NB4 (cell line): ENCODE results near the gene VWA1.

Experiments
- DNase-seq: peaks from one replicate; pipeline ENCODE4 v3.0.0; 2010; ENCODE audit warnings: low read depth
- H3K4me3 ChIP-seq: one replicate; pipeline ENCODE4 v1.5.1; 2011; ENCODE audit warnings: mild to moderate bottlenecking, low read depth, low read length, moderate library complexity
- CTCF ChIP-seq: IDR thresholded peaks from one replicate; pipeline ENCODE4 v1.5.1; 2012; ENCODE audit warnings: low read depth, low read length
- MAX ChIP-seq: IDR thresholded peaks from 2 replicates; pipeline ENCODE4 v1.6.1; 2011; ENCODE audit warnings: low read depth, low read length
- MYC ChIP-seq: IDR thresholded peaks from 2 replicates; pipeline ENCODE4 v1.6.1; 2011; ENCODE audit warnings: low read depth, low read length
- POLR2A ChIP-seq: IDR thresholded peaks from 2 replicates; pipeline ENCODE4 v1.6.1; 2011; ENCODE audit warnings: mild to moderate bottlenecking; ENCODE audit not compliant: insufficient read length; ENCODE audit errors: extremely low read depth

The VWA1 gene, protein sequence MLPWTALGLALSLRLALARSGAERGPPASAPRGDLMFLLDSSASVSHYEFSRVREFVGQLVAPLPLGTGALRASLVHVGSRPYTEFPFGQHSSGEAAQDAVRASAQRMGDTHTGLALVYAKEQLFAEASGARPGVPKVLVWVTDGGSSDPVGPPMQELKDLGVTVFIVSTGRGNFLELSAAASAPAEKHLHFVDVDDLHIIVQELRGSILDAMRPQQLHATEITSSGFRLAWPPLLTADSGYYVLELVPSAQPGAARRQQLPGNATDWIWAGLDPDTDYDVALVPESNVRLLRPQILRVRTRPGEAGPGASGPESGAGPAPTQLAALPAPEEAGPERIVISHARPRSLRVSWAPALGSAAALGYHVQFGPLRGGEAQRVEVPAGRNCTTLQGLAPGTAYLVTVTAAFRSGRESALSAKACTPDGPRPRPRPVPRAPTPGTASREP

DNA sequence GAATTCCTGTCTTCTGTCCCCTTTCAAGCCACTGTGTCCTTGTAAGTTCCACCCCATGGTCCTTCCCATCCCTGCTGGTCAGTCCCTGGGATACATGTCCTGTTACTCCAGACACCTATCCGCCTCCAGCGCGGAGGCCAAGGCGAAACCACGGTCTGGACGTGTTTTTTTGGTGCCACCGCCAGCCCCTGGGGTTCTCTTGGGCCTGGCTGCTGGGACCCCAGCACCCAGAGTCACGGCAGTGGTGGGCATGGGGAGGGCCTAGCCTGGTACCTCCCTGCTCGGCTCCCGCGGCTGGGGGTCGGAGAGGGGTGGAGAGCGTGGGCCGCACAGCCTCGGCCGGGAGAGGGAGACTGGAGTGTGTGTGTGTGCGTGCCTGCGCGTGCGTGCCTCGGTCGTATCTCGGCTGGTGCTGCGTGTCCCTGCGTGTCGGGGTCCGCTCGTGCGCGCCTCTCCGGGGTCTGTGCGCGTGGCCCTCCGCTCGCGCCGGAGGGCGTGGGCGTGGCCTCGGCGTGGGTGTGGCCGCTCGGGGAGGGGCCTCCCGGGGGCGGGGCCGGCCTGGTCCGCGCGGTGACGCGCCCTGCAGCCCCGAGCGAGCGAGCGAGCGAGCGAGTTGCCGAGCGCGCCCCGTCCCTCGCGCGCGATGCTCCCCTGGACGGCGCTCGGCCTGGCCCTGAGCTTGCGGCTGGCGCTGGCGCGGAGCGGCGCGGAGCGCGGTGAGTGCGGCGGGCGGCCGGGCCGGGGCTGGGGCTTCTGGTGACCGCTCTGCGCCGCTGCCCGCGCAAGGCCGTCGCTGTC, at the start of gene VWA1:
Gene VWA1 (plus strand): TSS at position 585 of the 798 bp plus-strand sequence. CDS start 59 bp downstream, at position 644.
- no peak within 1 kb of the TSS for H3K4me3 ChIP-seq

DNA sequence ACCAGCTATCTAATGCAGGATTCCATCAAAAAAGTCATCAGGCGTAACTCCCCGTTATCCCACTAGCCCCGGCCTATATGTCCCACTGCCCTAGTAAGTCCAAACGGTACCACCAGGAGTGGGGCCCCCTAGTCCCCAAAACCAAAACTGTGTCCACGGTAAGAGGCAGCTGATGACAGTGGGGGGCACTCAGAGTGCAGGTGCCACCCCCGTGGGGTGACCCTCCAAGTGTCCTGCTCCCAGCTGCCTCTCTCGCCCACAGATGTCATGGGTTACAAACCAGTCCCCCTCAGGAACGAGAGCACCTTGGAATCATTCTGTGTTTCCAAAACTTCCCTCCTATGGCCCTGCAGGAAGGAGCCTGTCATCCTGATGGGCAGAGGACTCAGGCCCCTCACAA, 49.6 kb upstream of the VWA1 start:
- DNase-seq, result no peak
- H3K4me3 ChIP-seq, result no peak overlapping the region
- no peak for TF ChIP-seq MAX
- TF ChIP-seq CTCF, result no peak
- no peak for TF ChIP-seq POLR2A
- no peak for TF ChIP-seq MYC

More for the DNA sequence above, at the start of gene VWA1:
- TF ChIP-seq MAX, result no peak
- TF ChIP-seq POLR2A, result no peak
- TF ChIP-seq MYC, result no peak
- TF ChIP-seq CTCF, result no peak
- no peak for DNase-seq

- no peak for DNase-seq
Observed at GRCh38 chr1:1387098-1388077, 48.1 kb upstream of the VWA1 start.

DNA sequence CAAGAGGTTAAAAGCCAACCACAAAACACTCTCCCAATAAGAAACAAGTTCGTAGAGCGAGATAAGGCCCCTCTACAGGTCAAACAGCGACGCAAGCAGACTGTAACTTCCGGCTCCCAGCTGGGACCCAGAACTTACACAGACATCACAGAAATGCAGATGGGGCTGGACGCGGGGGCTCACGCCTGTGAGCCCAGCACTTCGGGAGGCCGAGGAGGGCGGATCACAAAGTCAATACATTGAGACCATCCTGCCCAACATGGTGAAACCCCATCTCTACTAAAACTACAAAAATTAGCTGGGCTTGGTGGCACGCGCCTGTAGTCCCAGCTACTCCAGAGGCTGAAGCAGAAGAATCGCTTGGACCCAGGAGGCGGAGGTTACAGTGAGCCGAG, 47.4 kb upstream of the VWA1 start:
- H3K4me3 ChIP-seq, result no peak overlapping the region
- TF ChIP-seq MYC, result no peak
- TF ChIP-seq MAX, result no peak
- TF ChIP-seq POLR2A, result no peak
- no peak for TF ChIP-seq CTCF
- DNase-seq, result no peak

More at GRCh38 chr1:1387098-1388077, 48.1 kb upstream of the VWA1 start:
- TF ChIP-seq MYC (no peak), CTCF (no peak), MAX (no peak), POLR2A (no peak)
- H3K4me3 ChIP-seq, result no peak overlapping the region

GRCh38 chr1:1390675-1391074, 44.8 kb upstream of the VWA1 start:
- no peak for TF ChIP-seq POLR2A
- TF ChIP-seq MAX, result no peak
- no peak for TF ChIP-seq MYC
- TF ChIP-seq CTCF, result no peak
- no peak for DNase-seq
- H3K4me3 ChIP-seq, result no peak overlapping the region
